ENCODE results near the gene CEACAM16.
A peak's percentile ranks its signal among the peaks of the same experiment; 100 is the strongest.
"Not testable (repeated sequence)": the region's sequence is repeated elsewhere in the genome, so short reads cannot be mapped to it uniquely, and the experiment has no call there.

CEACAM16 gene

GRCh38 chr19:44708940-44709339 lies 10.0 kb downstream of the CEACAM16 start:
- TF ChIP-seq CTCF (IDR thresholded peaks at IDR 0.05; ENCODE audit: low read depth, low read length): no peak
- no peak for DNase-seq (ENCODE audit: low read depth in 2 of 2)
- H3K4me3 ChIP-seq (replicated peaks in 1 of 2; ENCODE audit: low read depth in 2 of 2, low read length in 2 of 2): no peak overlapping the region

GRCh38 chr19:44709434-44710266 lies 10.7 kb downstream of the CEACAM16 start:
- not testable (repeated sequence) for DNase-seq (ENCODE audit: low read depth in 2 of 2); H3K4me3 ChIP-seq (replicated peaks in 1 of 2; ENCODE audit: low read depth in 2 of 2, low read length in 2 of 2)

GRCh38 chr19:44710483-44710882 lies 11.5 kb downstream of the CEACAM16 start:
- H3K4me3 ChIP-seq (replicated peaks in 1 of 2; ENCODE audit: low read depth in 2 of 2, low read length in 2 of 2): no peak overlapping the region
- no peak for DNase-seq (ENCODE audit: low read depth in 2 of 2)
- TF ChIP-seq CTCF (IDR thresholded peaks at IDR 0.05; ENCODE audit: low read depth, low read length): no peak

- no peak for TF ChIP-seq CTCF (IDR thresholded peaks at IDR 0.05; ENCODE audit: low read depth, low read length)
- DNase-seq (ENCODE audit: low read depth in 2 of 2): peak in 1 of 2 donors; percentile 22
- no peak overlapping the region for H3K4me3 ChIP-seq (replicated peaks in 1 of 2; ENCODE audit: low read depth in 2 of 2, low read length in 2 of 2)
These were observed 14.0 kb downstream of the CEACAM16 start for GRCh38 chr19:44712864-44713515.

GRCh38 chr19:44714597-44715169 lies 15.7 kb downstream of the CEACAM16 start:
- DNase-seq (ENCODE audit: low read depth in 2 of 2): no peak
- H3K4me3 ChIP-seq (replicated peaks in 1 of 2; ENCODE audit: low read depth in 2 of 2, low read length in 2 of 2): no peak overlapping the region
- TF ChIP-seq CTCF (IDR thresholded peaks at IDR 0.05; ENCODE audit: low read depth, low read length): no peak

- DNase-seq (ENCODE audit: low read depth in 2 of 2): no peak
These were observed 18.7 kb downstream of the CEACAM16 start for GRCh38 chr19:44717603-44718002.

More at GRCh38 chr19:44717603-44718002, 18.7 kb downstream of the CEACAM16 start:
- H3K4me3 ChIP-seq (replicated peaks in 1 of 2; ENCODE audit: low read depth in 2 of 2, low read length in 2 of 2): no peak overlapping the region
- no peak for TF ChIP-seq CTCF (IDR thresholded peaks at IDR 0.05; ENCODE audit: low read depth, low read length)
